SK-N-MC (cell line): Measurements from ENCODE around the gene LCORL.

Source experiments
- DNase-seq: peaks from one replicate; pipeline ENCODE4 v3.0.0-alpha.2; 2011; ENCODE audit warnings: low read depth, low spot score
- H3K27ac ChIP-seq: fragments of 200-600 bp; sonication (generic); 2 replicates; pipeline ENCODE4 v1.5.1; 2016; ENCODE audit warnings: mixed run types
- H3K36me3 ChIP-seq: fragments of 200-600 bp; sonication (generic); 2 replicates; pipeline ENCODE4 v1.6.1; 2017; ENCODE audit warnings: antibody characterized with exemption, low read length, mixed read lengths; ENCODE audit not compliant: insufficient read depth
- H3K4me3 ChIP-seq: fragments of 200-600 bp; sonication (generic); 2 replicates; pipeline ENCODE4 v1.5.1; 2016
- H3K9ac ChIP-seq: fragments of 200-600 bp; sonication (generic); 2 replicates; pipeline ENCODE4 v1.8.0; 2017; ENCODE audit warnings: mixed run types, mixed read lengths; ENCODE audit not compliant: insufficient read length
- H3K9me3 ChIP-seq: fragments of 200-600 bp; sonication (generic); 2 replicates; pipeline ENCODE4 v1.6.1; 2017; ENCODE audit warnings: low read depth, mild to moderate bottlenecking, antibody characterized with exemption, low read length, moderate library complexity, mixed read lengths
- EZH2 ChIP-seq: fragments of 200-600 bp; sonication (generic); IDR thresholded peaks from one replicate; pipeline ENCODE4 v1.6.1; 2017; ENCODE audit warnings: antibody characterized with exemption
- FOXP2 ChIP-seq: optimal IDR thresholded peaks from 2 replicates; pipeline ENCODE3; 2011; ENCODE audit warnings: mild to moderate bottlenecking, moderate library complexity; ENCODE audit not compliant: insufficient read depth; ENCODE audit errors: extremely low read length, control extremely low read depth
- POLR2AphosphoS5 ChIP-seq: IDR thresholded peaks from 2 replicates; pipeline ENCODE4 v1.6.1; 2012; ENCODE audit warnings: mild to moderate bottlenecking, low read depth, low read length, borderline replicate concordance

The LCORL gene

DNA sequence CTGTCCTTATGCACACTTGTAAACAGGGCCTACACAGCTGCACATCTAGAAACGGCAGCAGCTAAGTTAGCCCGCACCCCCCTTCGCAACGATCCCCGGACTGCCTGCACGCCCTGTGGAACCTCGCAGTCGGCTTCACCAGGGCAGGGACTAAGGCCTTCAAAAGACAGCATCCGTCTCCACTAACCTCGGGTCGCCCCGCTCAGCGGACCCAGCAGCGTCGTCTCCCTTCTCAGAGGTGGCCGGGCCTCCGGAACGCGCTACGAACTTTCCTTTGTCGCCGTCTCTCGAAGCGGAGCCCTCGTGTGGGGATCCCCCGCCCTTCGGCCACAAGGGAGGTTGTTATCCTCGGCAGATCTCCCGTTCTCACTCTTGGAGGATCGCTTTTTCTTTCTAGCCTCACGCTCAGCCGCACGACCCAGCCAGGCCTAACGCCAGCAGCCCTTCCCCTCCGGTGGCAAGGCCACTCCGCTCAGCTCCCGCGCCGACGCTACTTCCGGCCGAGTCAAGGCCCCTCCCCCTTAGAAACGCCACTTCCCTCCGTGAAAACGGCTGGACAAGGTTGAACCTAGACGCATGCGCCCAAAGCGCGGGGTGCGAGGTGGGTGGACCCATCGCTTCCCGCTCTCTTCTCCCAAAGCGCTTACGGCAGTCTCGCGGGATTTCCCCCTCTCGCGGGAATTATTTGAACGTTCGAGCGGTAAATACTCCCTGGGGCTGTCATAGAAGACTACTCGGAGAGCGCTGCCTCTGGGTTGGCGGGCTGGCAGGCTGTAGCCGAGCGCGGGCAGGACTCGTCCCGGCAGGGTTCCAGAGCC lies 211.1 kb downstream of the LCORL start, which contains the start of the genes DCAF16 and NCAPG:
TSS of gene DCAF16 (minus strand) at position 498 of the 818 bp plus-strand sequence. CDS start 6,616 bp downstream, outside the sequence.
TSS of gene NCAPG (plus strand) at position 720 of the 818 bp plus-strand sequence. CDS start 99 bp downstream, outside the sequence.
- Histone ChIP-seq H3K4me3 (peak within 1 kb of the TSS; percentile 88), H3K9ac (peak within 1 kb of the TSS; percentile 96), H3K36me3 (peaks cover 24% of the 10 kb centered on the region), H3K9me3 (no peaks in the 10 kb centered on the region), H3K27ac (peak within 1 kb of the TSS; percentile 68; the same call in 1 of the 2 replicates)
- DNase-seq = peak; percentile 85
- TF ChIP-seq POLR2AphosphoS5 (peak; percentile 90), FOXP2 (no peak)

DNA sequence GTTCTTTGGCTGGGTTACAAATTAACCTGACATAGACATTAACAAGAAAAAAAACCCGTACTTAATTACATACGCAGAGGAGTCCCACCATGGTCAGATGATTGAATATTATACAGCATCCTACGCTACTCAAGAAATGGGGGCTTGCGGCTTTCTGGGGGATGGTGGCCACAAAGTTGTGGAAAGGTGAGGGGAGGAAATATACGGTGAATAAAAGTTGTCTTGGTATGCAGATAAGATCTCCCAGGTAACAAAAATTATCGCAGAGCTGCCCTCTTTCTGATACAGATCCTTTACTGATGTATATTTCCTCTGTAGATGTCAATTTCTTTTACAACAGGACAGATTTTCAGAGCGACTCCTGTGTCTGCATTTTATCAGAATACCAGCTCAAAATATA lies 211.9 kb downstream of the LCORL start:
- Histone ChIP-seq H3K9ac (peak overlapping the region; percentile 96), H3K27ac (no peak overlapping the region; the same call in 1 of the 2 replicates), H3K9me3 (no peaks in the 10 kb centered on the region), H3K4me3 (peak overlapping the region; percentile 88), H3K36me3 (peaks cover 23% of the 10 kb centered on the region)
- no peak for TF ChIP-seq FOXP2
- TF ChIP-seq POLR2AphosphoS5 = no peak
- TF ChIP-seq EZH2 = no peak
- DNase-seq = no peak

GRCh38 chr4:17807446-17807845 lies 214.1 kb downstream of the LCORL start:
- H3K36me3 ChIP-seq = peaks cover 38% of the 10 kb centered on the region
- no peak for TF ChIP-seq FOXP2
- no peak for TF ChIP-seq POLR2AphosphoS5
- no peak for TF ChIP-seq EZH2
- H3K9me3 ChIP-seq = no peaks in the 10 kb centered on the region
- H3K27ac ChIP-seq = no peak overlapping the region
- peak overlapping the region; percentile 88 for H3K4me3 ChIP-seq
- no peak for DNase-seq
- peak overlapping the region; percentile 65 for H3K9ac ChIP-seq

DNA sequence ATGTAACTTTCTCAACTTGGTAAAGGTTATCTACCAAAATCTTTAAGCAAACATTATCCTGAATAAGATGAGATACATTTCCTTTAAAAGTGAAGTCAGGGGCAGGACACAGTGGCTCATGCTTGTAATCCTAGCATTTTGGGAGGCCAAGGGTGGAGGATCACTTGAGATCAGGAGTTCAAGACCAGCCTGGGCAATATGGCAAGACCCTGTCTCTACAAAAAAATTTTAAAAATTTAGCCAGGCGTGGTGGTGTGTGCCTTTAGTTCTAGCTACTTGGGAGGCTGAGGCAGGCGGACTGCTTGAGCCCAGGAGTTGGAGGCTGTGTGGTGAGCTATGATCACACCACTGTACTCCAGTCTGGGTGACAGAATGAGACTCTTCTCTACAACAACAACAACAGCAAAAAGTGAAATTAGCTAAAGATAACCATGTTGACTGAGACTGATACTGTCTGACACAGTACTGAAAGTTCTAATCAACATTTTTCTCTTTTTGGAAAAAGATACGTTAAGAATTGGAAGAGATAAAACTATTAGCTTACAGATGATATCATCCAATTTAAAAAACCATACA lies 215.9 kb downstream of the LCORL start:
- Histone ChIP-seq H3K27ac (no peak overlapping the region), H3K9ac (no peak overlapping the region), H3K36me3 (peaks cover 45% of the 10 kb centered on the region), H3K4me3 (no peak overlapping the region), H3K9me3 (no peaks in the 10 kb centered on the region)
- TF ChIP-seq FOXP2 (no peak), EZH2 (no peak), POLR2AphosphoS5 (no peak)
- DNase-seq = no peak

DNA sequence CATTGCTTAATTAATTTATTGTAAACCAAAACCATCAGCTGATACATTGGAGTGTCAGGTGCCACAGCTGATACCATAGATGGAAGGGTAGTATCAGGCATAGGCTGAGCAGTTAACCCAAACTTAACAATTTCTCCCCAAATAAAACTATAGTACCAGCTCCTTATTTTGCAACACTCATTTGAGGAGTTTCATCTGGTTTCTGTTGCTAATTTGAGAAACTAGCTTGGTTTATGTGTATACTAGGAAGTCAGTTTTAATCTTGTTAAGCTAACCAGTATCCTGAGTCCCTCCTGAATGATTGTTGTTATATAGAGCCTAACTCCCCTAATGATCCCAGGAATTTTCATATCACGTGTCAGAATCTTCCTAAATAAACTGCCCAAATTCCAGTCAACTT lies 223.7 kb downstream of the LCORL start:
- no peak overlapping the region for H3K4me3 ChIP-seq
- H3K36me3 ChIP-seq = peaks cover 13% of the 10 kb centered on the region
- no peak for DNase-seq
- H3K27ac ChIP-seq = no peak overlapping the region
- no peaks in the 10 kb centered on the region for H3K9me3 ChIP-seq
- no peak overlapping the region for H3K9ac ChIP-seq
- no peak for TF ChIP-seq EZH2
- TF ChIP-seq FOXP2 = no peak

GRCh38 chr4:17794730-17795129 lies 226.8 kb downstream of the LCORL start:
- H3K27ac ChIP-seq = no peak overlapping the region
- H3K9me3 ChIP-seq = no peaks in the 10 kb centered on the region
- H3K4me3 ChIP-seq = no peak overlapping the region
- H3K9ac ChIP-seq = no peak overlapping the region
- H3K36me3 ChIP-seq = 0 out of 2 replicates have a peak, but pooled peaks cover 4% of the 10 kb centered on the region
- no peak for TF ChIP-seq FOXP2
- no peak for TF ChIP-seq EZH2
- no peak for TF ChIP-seq POLR2AphosphoS5
- no peak for DNase-seq
